HS-27A (cell line): ENCODE results near the gene AUTS2.

Source experiments
- DNase-seq: peaks from one replicate; pipeline ENCODE4 v3.0.0-alpha.2; 2012; ENCODE audit warnings: low read depth, missing footprints

Gene AUTS2

DNA sequence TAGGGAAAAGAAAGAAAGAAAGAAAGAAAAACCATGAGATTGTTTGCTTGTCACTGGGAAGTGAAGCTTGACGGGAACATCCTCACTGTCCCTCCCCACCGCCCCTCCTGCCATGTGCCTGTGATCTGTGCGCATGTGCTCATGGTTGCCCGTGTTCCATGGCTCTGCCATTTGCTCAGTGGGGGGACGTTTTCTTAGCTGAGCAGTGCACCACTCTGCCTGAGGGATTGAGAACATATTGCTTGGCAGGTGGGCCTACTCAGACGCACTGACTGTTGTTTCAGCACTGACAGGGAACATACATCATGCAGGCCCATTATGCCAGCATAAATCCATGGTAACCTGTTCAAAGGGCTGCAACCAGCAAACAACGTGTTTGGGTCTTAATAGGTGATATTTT, 785.7 kb downstream of the AUTS2 start:
- no peak for DNase-seq

- DNase-seq = no peak
Observed at GRCh38 chr7:70384891-70385290, 786.6 kb downstream of the AUTS2 start.

DNA sequence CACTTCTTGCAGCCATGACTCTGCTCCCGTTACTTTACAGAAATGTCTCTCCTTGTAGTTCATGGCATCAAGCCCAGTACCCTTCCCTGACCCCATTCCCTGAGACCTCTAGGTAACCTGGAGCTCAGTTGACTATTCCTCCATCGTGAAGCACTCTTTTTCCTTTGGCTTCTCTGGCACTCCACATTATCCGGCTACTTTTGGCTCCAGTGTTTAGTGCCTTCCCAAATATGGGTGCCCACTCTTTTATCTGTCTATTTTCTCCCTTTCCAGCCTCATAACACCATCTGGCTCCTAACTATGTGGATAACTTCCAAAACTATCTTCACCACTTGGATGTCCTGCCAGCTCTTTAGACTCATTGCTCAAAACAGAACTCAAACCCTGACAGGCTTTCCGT, 788.9 kb downstream of the AUTS2 start:
- no peak for DNase-seq

DNA sequence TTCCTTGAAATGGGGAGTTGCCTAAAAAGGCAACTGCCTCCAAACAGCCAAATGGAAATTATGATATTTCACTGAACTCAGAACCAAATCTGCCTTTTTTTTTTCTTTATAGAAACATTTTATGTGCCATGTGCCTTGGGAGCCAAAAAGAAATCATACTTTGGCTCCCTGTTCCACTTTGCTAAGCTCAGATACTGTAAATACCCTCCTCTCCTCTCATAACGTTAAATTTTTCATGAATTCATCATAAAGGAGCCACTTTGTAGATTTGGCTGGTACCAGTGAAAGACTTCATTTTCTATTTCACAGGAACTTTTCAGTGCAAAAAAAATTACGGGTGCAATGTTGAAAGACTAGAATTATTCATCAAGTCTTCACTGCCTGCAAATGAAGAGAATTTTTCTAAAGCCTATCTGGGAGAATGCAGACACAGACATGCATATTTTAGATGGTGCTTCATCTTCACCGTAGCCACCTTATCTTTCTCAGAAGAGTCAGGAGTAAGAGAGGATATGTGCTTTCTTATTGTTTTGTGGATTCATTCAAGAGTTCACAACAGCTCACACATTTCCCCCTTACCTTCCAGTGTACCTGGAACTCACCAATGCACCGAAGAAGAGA, 791.4 kb downstream of the AUTS2 start:
- no peak for DNase-seq

DNA sequence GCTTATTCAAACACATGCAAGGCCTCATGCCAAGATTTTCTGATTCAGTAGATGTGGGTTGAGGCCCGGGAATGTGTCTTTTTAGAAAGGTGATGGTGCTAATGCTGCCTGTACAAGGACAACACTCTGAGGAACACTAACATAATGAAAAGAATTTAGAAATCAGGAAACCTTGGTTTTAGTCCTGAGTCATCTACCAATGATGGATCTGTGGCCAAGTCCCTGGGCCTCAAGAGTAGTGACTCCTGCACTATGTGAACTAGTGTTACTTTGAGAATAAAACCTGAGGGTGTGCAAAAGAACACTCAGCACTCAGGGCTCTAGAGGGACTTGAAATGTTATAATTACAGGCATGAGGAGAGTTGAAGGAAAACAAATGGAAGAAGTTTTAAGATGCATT, 792.0 kb downstream of the AUTS2 start:
- no peak for DNase-seq

DNA sequence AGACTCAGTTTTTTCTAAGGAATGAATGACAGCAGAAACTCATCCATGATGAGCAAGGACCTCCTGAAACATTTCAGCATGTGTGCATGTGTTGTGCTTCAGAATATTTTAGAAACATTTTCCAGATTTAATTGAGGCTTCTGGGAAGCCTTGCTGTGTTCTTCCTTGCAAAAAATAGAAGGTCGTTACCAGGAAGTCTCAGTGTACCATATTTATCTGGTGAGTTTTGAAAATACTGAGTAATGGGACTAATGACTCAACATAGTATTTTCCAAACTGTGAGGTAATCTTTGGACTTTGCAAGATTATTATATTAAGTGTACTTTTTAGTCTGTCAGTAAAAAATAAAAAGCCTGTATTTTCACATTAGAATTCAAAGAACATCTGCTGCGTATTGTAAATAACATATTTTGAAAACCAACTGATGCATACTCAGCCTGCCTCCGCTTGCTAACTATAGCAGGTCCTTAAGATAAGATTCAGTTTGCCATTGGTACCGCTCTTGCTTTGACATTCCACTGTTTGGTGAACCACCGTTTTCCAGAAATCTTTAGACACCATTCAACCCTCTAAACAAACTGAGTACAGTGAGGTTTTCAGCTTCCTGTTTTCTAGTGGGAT, 794.1 kb downstream of the AUTS2 start:
- no peak for DNase-seq

GRCh38 chr7:70392877-70393435, 794.7 kb downstream of the AUTS2 start:
- no peak for DNase-seq

DNA sequence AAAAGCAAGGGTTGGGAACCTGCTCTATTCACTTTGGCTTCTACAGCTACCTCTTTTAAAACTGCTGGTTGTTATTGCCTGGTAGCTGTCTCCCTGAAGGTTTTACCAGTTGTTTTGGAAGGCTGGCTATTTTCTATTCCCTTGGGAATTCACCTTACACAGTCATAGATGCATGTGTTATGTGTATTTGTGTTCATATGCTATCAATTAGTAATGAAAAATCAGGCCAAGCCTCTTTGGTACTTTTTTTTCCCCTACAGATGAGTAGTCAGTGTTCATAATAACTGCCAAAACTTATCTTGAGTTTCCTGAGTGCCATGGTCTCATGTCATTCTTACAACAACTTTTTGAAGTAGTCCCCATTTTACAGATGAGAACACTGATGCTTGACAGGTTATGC, 795.7 kb downstream of the AUTS2 start:
- no peak for DNase-seq

DNA sequence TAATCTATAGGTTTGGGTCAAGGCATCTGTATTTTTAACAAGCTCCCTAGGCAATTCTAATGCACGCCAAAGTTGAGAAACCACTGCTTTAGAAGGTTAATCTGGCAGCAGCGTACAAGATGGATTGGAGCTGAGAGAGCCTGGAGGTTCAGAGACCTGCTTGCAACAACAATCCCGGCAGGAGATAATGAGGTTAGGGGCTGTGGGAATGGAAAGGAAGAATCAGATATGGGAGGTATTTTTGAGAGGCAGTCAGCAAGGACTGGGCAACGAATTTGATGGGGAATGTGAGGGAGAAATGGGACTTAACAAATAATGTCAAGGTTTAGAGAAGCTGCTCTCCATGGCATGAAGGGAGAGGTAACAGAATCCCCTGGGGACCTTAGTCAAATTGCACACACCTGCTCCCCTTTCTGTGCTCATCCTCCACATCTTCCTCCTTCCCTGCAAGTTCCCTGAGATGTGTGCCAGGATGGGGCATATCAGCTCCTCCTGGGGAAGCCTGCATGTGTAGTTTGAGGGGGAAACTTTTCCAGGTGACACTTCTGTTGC, 802.6 kb downstream of the AUTS2 start:
- DNase-seq = no peak

DNA sequence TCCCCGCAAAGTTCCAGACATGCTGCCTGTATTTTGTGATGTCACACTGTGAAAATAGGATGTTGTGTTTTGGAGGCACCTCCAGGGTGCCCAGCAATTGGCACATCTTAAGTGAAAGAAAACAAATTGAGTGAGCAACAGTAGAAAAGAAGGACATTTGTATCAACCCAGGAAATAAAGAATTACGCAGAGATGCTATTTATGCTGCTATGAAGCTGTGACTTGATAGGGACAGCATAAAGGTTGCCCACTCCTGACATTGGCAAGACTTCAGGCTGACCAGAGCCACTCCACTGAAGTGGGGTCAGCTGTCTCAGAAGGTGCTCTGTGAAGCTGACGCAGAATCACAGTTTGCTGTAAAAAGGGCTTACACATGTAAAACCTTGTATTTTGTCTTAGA, 803.8 kb downstream of the AUTS2 start:
- no peak for DNase-seq

GRCh38 chr7:70405241-70405640, 807.0 kb downstream of the AUTS2 start:
- DNase-seq = no peak

- no peak for DNase-seq
Observed at GRCh38 chr7:70406186-70406949, 808.1 kb downstream of the AUTS2 start.

DNA sequence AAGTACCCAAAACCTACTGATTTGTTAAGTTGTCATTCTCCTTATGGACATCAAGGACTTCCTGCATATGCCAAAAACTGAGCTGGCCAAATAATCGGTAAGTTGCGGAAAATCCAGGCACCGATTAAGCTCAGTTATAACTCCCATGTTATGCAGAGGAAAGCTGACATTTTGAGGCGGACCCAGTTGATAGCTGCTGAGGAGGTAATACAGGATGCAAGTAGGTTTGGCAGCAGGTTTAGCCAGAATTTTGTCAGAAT, 808.6 kb downstream of the AUTS2 start:
- DNase-seq = no peak

DNA sequence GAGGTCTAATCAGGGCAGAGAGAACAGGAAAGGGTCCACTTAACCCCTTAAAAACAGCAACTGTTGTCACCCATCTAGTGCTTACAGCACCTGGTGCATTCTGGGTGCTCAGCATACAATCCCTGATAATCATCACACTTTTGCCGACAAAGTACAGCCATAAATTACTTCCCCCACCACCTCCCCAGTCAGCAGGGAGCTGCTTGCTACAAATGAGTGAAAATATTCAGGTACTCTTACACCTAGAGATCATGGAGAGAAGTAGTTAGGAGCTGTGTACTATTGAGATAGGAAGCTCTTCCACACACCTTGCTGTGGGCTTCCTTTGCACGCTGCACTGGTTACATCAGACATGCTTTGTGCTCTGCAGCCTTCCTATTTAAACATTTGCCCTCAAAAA, 810.2 kb downstream of the AUTS2 start:
- no peak for DNase-seq

DNA sequence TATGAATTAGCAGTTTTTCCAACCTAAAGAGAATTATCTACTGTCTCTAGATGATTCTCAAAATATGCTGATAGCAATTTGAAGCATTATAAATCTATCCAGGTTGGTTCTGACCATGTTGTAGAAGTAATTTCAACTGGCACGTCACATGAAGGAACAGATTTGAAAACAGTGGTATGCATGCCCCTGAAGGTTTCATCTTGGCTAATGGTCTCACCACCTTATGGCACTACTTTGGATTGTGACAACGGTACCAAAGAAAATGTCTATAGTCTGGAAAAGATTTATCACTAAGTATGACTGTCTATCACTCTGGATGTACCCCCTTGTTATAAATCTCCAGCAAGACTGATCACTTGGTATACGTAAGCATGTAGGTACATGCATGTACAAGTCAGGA, 810.6 kb downstream of the AUTS2 start:
- no peak for DNase-seq

DNA sequence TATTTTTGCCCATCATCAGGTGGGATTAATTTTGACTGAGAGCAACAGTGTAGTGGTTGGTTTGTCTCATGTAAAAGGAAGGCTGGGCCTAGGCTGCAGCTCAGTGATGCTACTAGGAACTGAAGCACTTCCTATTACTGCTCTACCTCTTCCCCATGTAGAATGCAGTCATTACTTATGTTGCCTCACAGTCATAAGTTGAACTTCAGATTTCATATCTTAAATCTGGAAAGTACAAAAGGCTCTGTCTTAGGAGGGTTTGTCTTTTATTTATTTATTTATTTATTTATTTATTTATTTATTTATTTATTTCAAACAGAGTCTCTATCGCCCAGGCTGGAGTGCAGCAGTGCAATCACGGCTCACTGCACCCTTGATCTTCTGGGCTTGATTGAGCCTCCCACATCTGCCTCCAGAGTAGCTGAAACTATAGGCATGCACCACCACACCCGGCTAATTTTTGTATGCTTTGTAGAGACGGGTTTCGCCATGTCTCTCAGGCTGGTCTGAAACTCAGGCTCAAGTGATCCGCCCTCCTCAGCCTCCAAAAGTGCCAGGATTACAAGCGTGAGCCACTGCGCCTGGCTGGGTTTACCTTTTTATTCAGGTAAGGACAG, 812.0 kb downstream of the AUTS2 start:
- no peak for DNase-seq

DNA sequence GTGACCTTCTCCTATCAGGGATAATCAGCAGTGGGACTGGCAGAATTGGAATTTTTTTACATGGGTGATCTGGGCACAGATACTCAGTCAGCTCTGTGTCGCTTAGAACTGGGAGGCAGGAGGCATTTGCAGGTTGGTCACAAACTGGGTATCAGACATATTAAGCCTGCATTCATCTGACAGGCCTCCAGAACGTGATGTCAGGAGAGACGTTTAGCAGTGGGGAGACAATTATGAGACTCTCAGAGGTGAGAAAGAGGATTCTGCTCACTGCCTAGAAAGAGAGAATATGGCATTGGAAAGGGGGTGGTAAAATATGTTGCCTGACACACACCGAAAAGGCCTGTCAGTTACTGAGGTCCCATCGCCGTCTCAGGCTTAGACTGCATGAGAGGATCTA, 816.1 kb downstream of the AUTS2 start:
- DNase-seq = no peak

- no peak for DNase-seq
Observed at GRCh38 chr7:70415179-70415972, 817.1 kb downstream of the AUTS2 start.

- DNase-seq = no peak
Observed at GRCh38 chr7:70416347-70416985, 818.2 kb downstream of the AUTS2 start.

GRCh38 chr7:70416986-70417655, 818.8 kb downstream of the AUTS2 start:
- DNase-seq = no peak
